GM13976 (cell line): Measurements from ENCODE around the gene AMIGO1.

Experiments used
- DNase-seq: peaks from one replicate; pipeline ENCODE4 v3.0.0; 2012; ENCODE audit warnings: low spot score
- CTCF ChIP-seq: IDR thresholded peaks from 2 replicates; pipeline ENCODE4 v1.5.1; 2012; ENCODE audit warnings: borderline replicate concordance, mild to moderate bottlenecking; ENCODE audit not compliant: insufficient read depth; ENCODE audit errors: extremely low read depth, missing control alignments, control extremely low read depth
- in situ Hi-C: fragments of 300-500 bp; cut with MboI; formaldehyde crosslinking; loops from one replicate; pipeline ENCODE4 v1.12.0; 2022; ENCODE audit warnings: low sequenced_read_pairs, mixed read lengths, inconsistent platforms; ENCODE audit not compliant: unreplicated experiment

The AMIGO1 gene

GRCh38 chr1:109498161-109498801 lies 11.2 kb downstream of the AMIGO1 start:
- in situ Hi-C loops, result loop anchor here (5.0 kb wide), 1 partner anchor 34 kb away; no protein-coding TSS in a partner anchor
- TF ChIP-seq CTCF, result no peak
- DNase-seq, result no peak

GRCh38 chr1:109497449-109498160 lies 11.9 kb downstream of the AMIGO1 start:
- DNase-seq, result no peak
- in situ Hi-C loops, result loop anchor here (5.0 kb wide), 1 partner anchor 35 kb away; no protein-coding TSS in a partner anchor
- no peak for TF ChIP-seq CTCF

- TF ChIP-seq CTCF, result no peak
- no peak for DNase-seq
- in situ Hi-C loops, result loop anchor here (5.0 kb wide), 1 partner anchor 37 kb away; no protein-coding TSS in a partner anchor
Observed at GRCh38 chr1:109495738-109496137, 13.8 kb downstream of the AMIGO1 start.

- TF ChIP-seq CTCF, result peak; percentile 88
- peak; percentile 96 for DNase-seq
- in situ Hi-C loops, result no loop called here
Observed at GRCh38 chr1:109493805-109494539, 15.6 kb downstream of the AMIGO1 start, which contains the start of gene CYB561D1. CYB561D1 (plus strand) TSS chr1:109494094; CDS start chr1:109494140, 46 bp downstream.

GRCh38 chr1:109493227-109493626 lies 16.3 kb downstream of the AMIGO1 start:
- in situ Hi-C loops, result no loop called here
- no peak for DNase-seq
- TF ChIP-seq CTCF, result no peak

- in situ Hi-C loops, result no loop called here
- no peak for TF ChIP-seq CTCF
- no peak for DNase-seq
Observed at GRCh38 chr1:109492779-109493178, 16.7 kb downstream of the AMIGO1 start.
